T-helper 2 cell treated with Interferon-gamma antibody and Interleukin-4, amounts not matched to agents 100 ng/mL and 5 ng/mL, for 36 hours (primary cell): Measurements from ENCODE around the gene PHLDB1. TPM values are rescaled to one million over a fixed set of nuclear protein-coding genes. Genes with fewer than 3 reads are reported as not detected.
"Not testable (repeated sequence)": the region's sequence is repeated elsewhere in the genome, so short reads cannot be mapped to it uniquely, and the experiment has no call there.

Source experiments
- intact Hi-C: fragments of 100-400 bp; cut with micrococcal nuclease; formaldehyde crosslinking; loops from one replicate; pipeline ENCODE4 v1.15.1; 2023
- total RNA-seq: library from RNA; stranded (reverse); gene quantifications from 2 replicates; pipeline ENCODE4 v1.2.3, GENCODE V29; 2022

PHLDB1 gene
- 0.34 and 0.36 TPM in 2 replicates for total RNA-seq

GRCh38 chr11:118607401-118608359 lies at the start of gene PHLDB1:
Gene PHLDB1 (plus strand): TSS chr11:118607615. CDS start chr11:118613837, 6,222 bp downstream.
- intact Hi-C loops, result no loop called here

GRCh38 chr11:118560806-118561205 lies 46.6 kb upstream of the PHLDB1 start:
- intact Hi-C loops, result no loop called here

GRCh38 chr11:118565051-118565450 lies 42.4 kb upstream of the PHLDB1 start:
- intact Hi-C loops, result loop anchor here (5.0 kb wide), 1 partner anchor 208 kb away; the partner anchor contains the start of gene UBE4A

DNA sequence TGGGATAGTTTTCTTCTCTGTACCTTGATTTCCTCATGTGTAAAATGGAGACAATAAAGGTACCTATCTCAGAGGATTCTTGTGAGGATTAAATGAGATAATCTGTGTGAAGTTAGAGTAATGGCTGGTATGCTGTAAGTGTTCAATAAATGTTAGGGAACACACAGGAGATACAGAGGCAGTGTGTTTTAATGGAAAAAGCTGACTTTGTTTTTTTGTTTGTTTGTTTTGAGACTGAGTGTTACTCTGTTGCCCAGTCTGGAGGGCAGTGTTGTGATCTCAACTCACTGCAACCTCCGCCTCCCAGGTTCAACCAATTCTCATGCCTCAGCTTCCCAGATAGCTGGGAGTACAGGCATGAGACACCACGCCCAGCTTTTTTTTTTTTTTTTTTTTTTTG lies 37.7 kb upstream of the PHLDB1 start:
- intact Hi-C loops, result loop anchor here (5.0 kb wide), 4 partner anchors 132 to 267 kb away; partner anchors contain the start of genes CD3E, KMT2A and UBE4A

DNA sequence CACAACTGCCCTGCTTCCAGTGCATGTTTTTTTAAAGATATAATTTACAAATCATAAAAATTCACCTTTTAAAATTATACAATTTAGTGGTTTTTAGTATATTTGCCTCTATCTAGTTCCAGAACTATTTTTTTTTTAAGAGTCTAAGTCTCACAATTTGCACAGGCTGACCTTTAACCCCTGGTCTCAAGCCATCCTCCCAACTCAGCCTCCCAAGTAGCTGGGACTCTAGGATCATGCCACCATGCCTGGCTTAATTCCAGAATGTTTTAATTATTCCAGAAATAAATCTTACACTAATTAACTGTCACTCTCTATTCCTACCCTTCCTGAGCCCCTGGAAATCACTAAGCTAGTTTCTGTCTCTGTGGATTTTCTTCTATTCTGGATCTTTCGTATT lies 36.6 kb upstream of the PHLDB1 start:
- intact Hi-C loops, result loop anchor here (5.0 kb wide), 3 partner anchors 133 to 268 kb away; partner anchors contain the start of genes CD3E and KMT2A

- intact Hi-C loops, result loop anchor here (2.0 to 5.0 kb wide), 4 partner anchors 134 to 269 kb away; partner anchors contain the start of genes CD3E, DDX6 and KMT2A
Observed at GRCh38 chr11:118571701-118572060, 35.7 kb upstream of the PHLDB1 start.

DNA sequence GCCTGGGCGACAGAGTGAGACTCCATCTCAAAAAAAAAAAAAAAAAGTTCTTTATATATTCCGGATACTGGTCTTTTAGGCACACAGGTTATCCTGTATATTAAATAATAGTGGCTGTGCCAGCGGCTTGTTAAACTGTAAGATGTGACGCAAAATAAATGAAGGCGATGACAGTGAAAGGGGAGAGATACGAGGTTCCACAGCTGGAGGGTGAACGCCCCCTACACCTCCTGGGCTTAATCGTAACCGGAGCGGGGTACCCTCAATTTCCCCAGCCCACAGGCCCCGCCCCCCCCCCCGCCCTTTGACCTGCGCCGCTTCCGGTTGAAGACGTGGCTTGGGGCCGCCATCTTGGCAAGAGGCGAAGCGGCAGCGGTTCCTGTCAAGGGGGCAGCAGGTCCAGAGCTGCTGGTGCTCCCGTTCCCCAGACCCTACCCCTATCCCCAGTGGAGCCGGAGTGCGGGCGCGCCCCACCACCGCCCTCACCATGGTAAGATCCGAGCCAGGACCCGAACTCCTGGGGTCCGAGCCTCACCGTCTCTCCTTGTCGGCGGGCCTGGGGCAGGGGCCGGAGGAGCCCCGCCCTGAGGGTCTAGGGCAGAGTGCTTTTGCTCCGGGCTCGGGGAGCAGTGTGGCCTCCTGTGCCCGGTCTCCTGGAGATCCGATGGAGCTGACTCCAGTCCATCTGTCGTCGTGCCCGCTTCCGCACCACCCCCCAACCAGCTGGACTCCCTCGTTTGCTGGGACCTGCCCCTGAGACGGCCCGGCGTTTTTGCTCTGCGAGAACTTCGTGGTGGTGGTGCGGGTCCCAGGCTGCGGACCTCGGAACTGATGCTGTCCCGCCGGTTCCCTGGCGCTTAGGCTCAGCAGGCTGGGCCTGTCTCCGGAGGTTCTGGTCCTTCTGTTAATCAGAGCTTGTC lies 35.1 kb upstream of the PHLDB1 start, which contains the start of gene ARCN1:
ARCN1 (plus strand) TSS at position 349 of the 920 bp plus-strand sequence; CDS start at position 488, 139 bp downstream.
- intact Hi-C loops, result loop anchor here (2.0 to 5.0 kb wide), 4 partner anchors 135 to 270 kb away; partner anchors contain the start of genes CD3E, DDX6 and KMT2A

DNA sequence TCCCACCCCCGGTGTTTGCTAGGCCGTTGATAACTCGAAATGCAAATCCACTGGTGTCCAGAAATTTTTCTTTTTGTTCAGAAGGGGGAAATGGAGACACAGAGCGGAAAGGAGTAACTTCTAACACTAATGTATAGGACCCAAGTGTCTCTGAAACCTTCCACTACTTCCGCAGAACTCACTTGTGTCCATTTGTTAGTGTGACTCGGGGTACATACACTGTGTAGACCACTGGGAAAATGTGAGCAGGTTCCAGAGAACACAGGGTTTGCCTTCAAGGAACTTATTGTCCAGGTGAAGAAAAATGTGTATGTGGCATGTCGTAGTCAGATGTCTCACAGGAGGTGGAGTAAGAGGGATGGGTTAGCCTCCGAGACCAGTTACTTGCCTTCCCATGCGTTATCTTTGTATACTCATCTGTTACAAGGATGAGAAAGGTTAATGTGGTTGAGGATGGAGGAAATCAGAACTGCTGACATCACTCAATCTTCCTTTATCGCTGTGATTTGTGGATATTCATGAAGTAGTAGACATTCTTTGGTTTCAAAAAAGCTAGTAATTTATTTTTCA lies 34.3 kb upstream of the PHLDB1 start:
- intact Hi-C loops, result loop anchor here (2.0 to 5.0 kb wide), 4 partner anchors 136 to 271 kb away; partner anchors contain the start of genes CD3E, DDX6 and KMT2A

- intact Hi-C loops, result loop anchor here (5.0 kb wide), 3 partner anchors 137 to 272 kb away; partner anchors contain the start of genes CD3E and KMT2A
Observed at GRCh38 chr11:118574636-118575035, 32.8 kb upstream of the PHLDB1 start.

- intact Hi-C loops, result not testable (repeated sequence)
Observed at GRCh38 chr11:118577995-118578394, 29.4 kb upstream of the PHLDB1 start.

- intact Hi-C loops, result no loop called here
Observed at GRCh38 chr11:118581057-118581456, 26.4 kb upstream of the PHLDB1 start.

GRCh38 chr11:118587952-118588351 lies 19.5 kb upstream of the PHLDB1 start:
- intact Hi-C loops, result no loop called here

GRCh38 chr11:118592616-118593367 lies 14.6 kb upstream of the PHLDB1 start:
- intact Hi-C loops, result no loop called here

DNA sequence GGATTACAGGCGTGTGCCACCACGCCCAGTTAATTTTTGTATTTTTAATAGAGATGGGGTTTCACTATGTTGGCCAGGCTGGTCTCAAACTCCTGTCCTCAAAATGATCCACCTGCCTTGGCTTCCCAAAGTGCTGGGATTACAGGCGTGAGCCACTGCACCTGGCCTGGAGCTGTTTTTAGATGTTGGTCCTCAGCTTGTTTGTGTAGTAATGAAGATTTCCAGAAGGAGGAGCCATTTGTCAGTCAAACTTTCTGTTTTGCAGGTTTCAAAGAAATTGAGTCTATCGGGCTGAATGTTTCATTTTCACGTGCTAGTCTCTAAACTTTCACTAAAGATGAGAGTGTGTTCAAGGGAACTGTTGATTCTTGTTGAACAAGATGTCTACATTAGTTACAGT lies 12.4 kb upstream of the PHLDB1 start:
- intact Hi-C loops, result loop anchor here (2.0 kb wide), 1 partner anchor 16 kb away; no protein-coding TSS in a partner anchor

- intact Hi-C loops, result no loop called here
Observed at GRCh38 chr11:118596224-118597146, 10.9 kb upstream of the PHLDB1 start.

DNA sequence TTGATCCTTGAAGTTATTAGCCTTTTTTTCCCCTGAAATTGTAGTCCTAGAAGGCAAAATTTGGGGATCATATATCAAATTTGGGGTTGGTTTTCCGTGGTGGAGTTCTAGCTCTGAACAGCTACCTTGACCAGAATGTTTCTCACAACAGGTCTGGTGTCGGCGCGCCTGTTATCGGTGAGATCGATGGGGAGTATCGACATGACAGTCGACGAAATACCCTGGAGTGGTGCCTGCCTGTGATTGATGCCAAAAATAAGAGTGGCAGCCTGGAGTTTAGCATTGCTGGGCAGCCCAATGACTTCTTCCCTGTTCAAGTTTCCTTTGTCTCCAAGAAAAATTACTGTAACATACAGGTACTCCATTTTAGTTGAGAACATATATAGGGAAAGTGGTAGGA lies 9.9 kb upstream of the PHLDB1 start:
- intact Hi-C loops, result no loop called here

DNA sequence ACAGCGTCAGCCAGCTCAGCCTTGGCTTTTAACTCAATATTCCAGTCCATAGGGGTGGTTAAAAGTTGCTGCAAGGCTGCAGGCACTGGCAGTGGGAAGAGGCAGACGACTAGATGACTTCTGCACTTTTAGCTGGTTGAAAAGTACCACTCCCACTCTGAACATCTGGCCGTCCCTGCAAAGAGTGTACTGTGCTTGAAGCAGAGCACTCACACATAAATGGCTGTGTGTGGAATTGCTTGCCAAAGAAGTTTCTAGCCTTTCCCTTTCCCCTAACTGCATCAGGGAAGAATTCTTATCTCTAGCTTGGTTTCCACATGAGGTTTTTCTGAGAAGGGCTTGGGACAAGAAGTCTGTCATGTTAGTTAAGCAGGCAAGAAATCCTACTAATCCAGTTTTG lies 5.1 kb upstream of the PHLDB1 start:
- intact Hi-C loops, result no loop called here

- intact Hi-C loops, result not testable (repeated sequence)
Observed at GRCh38 chr11:118603709-118604108, 3.7 kb upstream of the PHLDB1 start.

DNA sequence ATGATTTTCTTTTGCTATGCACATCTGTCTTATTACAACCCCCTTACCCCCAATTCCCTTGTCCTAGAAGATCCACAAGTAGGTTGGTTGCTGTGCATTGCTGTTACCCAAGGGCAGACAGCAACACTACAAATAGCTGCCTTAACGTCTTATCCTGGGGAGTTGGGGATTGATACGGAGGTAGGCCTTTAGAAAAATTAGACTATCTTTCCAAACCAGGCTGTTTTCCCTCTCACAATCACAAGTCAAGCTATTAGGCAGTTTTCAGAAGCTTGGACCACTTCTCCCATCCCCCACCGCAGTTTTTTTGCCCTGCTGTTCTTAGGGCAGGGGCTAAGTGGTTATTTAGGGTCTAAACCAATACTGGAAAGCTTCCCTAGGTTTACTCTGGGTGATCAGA lies 2.8 kb upstream of the PHLDB1 start:
- intact Hi-C loops, result no loop called here
